ENCODE results near the gene LCN12. TPM values are rescaled to one million over a fixed set of nuclear protein-coding genes. Genes with fewer than 3 reads are reported as not detected.

LCN12 gene
- polyA plus RNA-seq, 3 donors = 17.8 to 47.3 (median 24.5) TPM

GRCh38 chr9:136923881-136924280 lies 28.2 kb upstream of the LCN12 start:
- no peak for DNase-seq (ENCODE audit: extremely low read depth in 1 of 11, low read depth in 9 of 11, low spot score in 4 of 11)

- no peak for DNase-seq (ENCODE audit: extremely low read depth in 1 of 11, low read depth in 9 of 11, low spot score in 4 of 11)
Measured at GRCh38 chr9:136925414-136926153, 26.5 kb upstream of the LCN12 start.

GRCh38 chr9:136926154-136926704 lies 25.8 kb upstream of the LCN12 start:
- DNase-seq (ENCODE audit: extremely low read depth in 1 of 11, low read depth in 9 of 11, low spot score in 4 of 11) = no peak

GRCh38 chr9:136926749-136927148 lies 25.3 kb upstream of the LCN12 start:
- no peak for DNase-seq (ENCODE audit: extremely low read depth in 1 of 11, low read depth in 9 of 11, low spot score in 4 of 11)

- DNase-seq (ENCODE audit: extremely low read depth in 1 of 11, low read depth in 9 of 11, low spot score in 4 of 11) = no peak
Measured at GRCh38 chr9:136927343-136928271, 24.5 kb upstream of the LCN12 start.

GRCh38 chr9:136928591-136928990 lies 23.5 kb upstream of the LCN12 start:
- DNase-seq (ENCODE audit: extremely low read depth in 1 of 11, low read depth in 9 of 11, low spot score in 4 of 11) = no peak

- no peak for DNase-seq (ENCODE audit: extremely low read depth in 1 of 11, low read depth in 9 of 11, low spot score in 4 of 11)
Measured at GRCh38 chr9:136930014-136930413, 22.1 kb upstream of the LCN12 start.

GRCh38 chr9:136931611-136932130 lies 20.4 kb upstream of the LCN12 start:
- no peak for DNase-seq (ENCODE audit: extremely low read depth in 1 of 11, low read depth in 9 of 11, low spot score in 4 of 11)

- DNase-seq (ENCODE audit: extremely low read depth in 1 of 11, low read depth in 9 of 11, low spot score in 4 of 11) = no peak
Measured at GRCh38 chr9:136934277-136934676, 17.8 kb upstream of the LCN12 start.

- DNase-seq (ENCODE audit: extremely low read depth in 1 of 11, low read depth in 9 of 11, low spot score in 4 of 11) = no peak
Measured at GRCh38 chr9:136935651-136936050, 16.4 kb upstream of the LCN12 start.

GRCh38 chr9:136936645-136937170 lies 15.4 kb upstream of the LCN12 start:
- DNase-seq (ENCODE audit: extremely low read depth in 1 of 11, low read depth in 9 of 11, low spot score in 4 of 11) = no peak

GRCh38 chr9:136937186-136938001 lies 14.7 kb upstream of the LCN12 start:
- DNase-seq (ENCODE audit: extremely low read depth in 1 of 11, low read depth in 9 of 11, low spot score in 4 of 11) = no peak

- DNase-seq (ENCODE audit: extremely low read depth in 1 of 11, low read depth in 9 of 11, low spot score in 4 of 11) = no peak
Measured at GRCh38 chr9:136939431-136939995, 12.6 kb upstream of the LCN12 start.

GRCh38 chr9:136939996-136940525 lies 12.0 kb upstream of the LCN12 start:
- no peak for DNase-seq (ENCODE audit: extremely low read depth in 1 of 11, low read depth in 9 of 11, low spot score in 4 of 11)

GRCh38 chr9:136940526-136941230 lies 11.4 kb upstream of the LCN12 start:
- no peak for DNase-seq (ENCODE audit: extremely low read depth in 1 of 11, low read depth in 9 of 11, low spot score in 4 of 11)

- no peak for DNase-seq (ENCODE audit: extremely low read depth in 1 of 11, low read depth in 9 of 11, low spot score in 4 of 11)
Measured at GRCh38 chr9:136941231-136942111, 10.6 kb upstream of the LCN12 start.
